NCI-H1105 (cell line): ENCODE data around the gene CYTL1.
"Not testable (repeated sequence)": the region's sequence is repeated elsewhere in the genome, so short reads cannot be mapped to it uniquely, and the experiment has no call there.

Experiments used
- DNase-seq: peaks from one replicate; lab custom pipeline; 2025; lab: John Stamatoyannopoulos, UW

Gene CYTL1

DNA sequence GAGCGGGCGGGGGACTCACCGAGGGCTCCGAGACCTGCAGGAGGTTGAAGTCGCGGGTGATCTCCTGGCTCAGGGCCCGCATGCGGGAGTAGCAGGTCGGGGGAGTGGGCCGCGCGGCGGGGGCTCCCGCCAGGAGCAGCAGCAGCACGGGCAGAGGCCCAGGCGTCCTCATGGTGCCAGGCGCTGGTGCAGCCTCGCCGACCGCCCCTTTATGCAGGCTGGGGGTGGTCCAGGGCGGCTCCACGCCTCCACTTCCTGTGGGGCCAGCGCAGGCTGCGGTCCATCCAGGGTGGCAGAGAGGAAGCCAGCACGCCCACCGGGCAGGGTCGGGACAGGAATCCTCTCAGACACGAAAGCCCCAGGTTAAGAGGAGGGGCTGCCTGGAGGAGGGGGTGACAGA is at the start of gene CYTL1:
Gene CYTL1, minus strand, starts transcription at position 185 of the 400 bp plus-strand sequence. Its CDS starts 13 bp downstream, at position 172.
- no peak for DNase-seq

DNA sequence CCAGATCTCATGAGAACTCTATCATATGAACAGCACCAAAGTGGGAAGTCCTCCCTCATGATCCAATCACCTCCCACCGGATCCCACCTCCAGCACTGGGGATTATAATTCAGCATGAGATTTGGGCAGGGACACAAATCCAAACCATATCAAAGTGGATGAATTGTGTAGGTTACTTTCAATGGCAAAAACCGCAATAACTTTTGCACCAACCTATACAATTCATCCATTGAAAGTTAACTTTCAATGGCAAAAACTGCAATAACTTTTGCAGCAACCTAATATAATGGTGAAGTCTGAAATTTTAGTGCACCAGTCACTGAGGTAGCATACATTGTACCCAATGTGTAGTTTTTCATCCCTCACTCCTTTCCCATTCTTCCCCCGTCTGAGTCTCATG is 48.6 kb upstream of the CYTL1 start:
- DNase-seq = no peak

DNA sequence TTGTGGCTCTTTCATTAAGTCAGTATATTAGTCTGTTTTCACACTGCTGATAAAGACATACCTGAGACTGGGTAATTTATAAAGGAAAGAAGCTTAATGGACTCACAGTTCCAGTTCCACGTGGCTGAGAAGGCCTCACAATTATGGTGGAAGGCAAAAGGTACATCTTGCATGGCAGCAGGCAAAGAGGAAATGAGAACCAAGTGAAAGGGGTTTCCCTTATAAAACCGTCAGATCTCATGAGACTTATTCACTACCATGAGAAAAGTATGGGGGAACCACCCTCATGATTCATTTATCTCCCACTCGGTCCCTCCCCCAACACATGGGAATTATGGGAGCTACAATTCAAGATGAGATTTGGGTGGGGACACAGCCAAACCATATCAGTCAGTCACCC is 47.7 kb upstream of the CYTL1 start:
- not testable (repeated sequence) for DNase-seq

- DNase-seq = no peak
These were observed 46.8 kb upstream of the CYTL1 start for GRCh38 chr4:5066101-5066500.

DNA sequence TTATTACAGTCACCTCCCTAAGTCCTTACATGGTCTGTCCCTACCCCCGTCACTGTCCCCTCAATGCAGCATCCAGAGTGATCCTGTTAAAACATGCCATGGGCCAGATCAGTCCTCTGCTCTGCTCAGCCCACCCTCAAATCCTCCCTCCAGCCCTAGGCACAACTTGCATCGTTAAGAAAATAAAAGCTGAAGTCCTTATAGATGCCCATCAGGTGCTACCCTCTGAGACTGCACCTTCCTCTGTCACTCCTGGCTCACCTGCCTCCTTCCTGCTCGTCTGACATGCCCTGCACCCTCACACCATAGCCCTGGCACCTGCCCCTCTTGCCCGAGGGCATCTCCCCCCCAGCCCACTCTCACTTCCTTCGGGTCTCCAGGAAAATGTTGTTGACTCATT is 36.2 kb upstream of the CYTL1 start:
- DNase-seq = no peak

DNA sequence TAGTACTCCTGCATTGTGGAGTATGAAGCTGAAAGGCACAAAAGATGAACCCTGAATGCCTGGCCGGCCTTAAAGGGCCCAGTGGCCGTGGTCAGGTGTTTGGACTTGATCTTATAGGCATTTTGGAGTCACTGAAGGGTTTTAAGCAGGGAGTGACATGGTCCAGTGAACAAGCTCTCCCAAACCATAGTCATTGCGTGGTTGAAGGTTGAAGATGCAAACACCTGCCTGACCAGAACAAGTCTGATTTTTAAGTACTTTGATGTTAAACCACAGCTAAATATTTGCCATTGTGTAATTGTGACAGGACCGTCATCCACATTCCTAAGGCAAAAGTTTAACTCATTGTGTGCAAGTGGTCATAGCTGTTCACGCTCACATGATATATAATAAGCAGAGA is 35.3 kb upstream of the CYTL1 start:
- no peak for DNase-seq

GRCh38 chr4:5052726-5053425 is 33.6 kb upstream of the CYTL1 start:
- no peak for DNase-seq

- no peak for DNase-seq
These were observed 33.0 kb upstream of the CYTL1 start for GRCh38 chr4:5052204-5052702.

DNA sequence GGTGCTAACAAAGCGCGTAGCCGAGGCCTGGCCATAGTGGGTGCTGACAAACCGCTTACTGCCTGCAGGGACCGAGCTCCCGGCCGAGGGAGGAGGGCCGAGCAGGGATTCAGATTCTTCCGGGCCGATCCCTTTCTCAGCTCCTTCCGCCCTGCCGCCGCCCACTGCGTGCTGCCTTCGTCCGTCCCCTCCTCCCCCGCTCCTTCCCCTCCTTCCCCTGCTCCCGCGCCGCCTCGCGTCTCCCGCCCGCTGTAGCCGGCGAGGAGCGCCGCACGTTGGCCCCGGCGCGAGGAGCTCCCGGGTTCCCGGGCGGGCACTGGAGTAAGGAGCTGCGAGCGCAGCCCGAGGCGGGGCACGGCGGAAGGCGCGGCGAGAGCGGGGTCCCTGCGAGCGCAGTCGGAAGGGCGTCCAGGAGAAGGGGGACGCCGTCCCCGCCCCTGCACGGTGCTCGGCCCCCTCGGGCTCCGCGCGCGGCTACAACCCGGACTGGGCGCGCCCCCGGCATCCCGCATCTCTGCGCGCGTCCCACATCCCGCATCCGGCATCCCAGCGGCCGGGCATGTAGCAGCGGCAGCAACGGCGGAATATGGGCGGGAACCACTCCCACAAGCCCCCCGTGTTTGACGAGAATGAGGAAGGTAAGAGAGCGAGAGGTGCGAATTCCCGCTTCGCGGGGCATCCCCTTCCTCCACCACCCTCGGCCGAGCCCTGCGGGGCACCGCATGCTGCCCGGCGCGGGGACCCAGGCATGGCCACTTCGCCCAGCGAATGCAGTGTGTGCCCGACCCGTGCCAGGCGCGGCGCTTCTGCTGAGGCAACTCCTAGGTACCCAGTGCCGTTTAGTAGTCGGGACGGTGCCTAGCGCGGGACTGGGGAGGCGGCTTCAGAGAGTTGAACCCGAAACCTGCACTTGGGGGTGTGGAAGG is 32.3 kb upstream of the CYTL1 start, which contains the start of gene STK32B:
Gene STK32B, plus strand, starts transcription at position 203 of the 926 bp plus-strand sequence.
- DNase-seq = no peak

DNA sequence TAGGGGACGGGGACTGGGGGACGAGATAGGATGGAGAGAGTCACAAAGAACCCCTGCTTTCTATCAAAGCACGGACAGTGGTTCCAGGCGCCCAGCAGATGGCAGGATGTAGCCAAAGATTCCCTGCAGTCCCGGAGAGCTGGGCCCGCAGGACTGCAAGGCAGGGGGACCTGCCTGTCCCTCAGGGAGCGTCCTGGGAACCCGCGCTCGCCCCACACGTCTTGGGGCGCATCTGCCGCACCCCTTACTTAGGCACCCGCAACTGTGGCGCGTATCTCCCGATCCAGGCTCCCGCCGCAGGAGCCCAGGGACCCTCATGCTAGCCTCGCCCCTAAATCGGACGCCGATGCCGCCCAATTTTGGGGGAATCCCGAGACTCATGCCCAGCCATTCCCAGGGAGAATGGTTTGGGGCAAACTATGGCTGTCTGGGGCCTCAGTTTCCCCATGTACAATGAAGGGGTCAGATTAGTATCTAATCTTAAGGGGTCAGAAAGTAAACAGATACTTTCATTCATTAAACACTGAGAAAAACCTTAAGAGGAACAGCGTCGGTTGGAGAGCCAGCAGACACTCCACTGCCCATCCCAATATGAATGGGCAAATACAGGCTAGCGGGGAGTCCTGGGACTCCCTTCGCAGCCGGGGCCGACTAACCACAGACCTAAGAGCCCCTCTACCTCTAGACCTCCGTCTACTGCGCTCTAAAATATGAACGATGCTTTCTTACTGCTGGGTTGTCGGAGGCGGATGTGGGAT is 31.4 kb upstream of the CYTL1 start:
- no peak for DNase-seq

GRCh38 chr4:5048721-5049120 is 29.5 kb upstream of the CYTL1 start:
- DNase-seq = no peak

DNA sequence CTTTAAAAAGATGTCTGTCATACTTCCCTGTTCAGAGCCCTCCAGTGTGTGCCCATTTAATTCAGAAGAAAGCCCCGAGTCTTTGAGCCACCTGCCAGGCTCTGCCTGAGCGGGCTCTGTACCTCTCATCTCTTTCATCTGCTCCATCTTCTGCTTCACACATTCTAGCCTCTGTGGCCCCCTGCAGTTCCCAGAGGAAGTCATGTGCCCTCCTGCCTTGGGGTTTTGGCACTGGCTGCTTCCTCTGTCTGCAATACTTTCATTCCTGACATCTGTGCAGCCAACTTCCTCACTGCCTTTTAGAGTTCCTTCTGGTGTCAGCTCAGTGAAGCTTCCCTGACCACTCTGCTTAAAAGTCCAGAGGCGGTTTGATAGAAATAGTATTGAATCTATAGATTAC is 25.8 kb upstream of the CYTL1 start:
- no peak for DNase-seq

- no peak for DNase-seq
These were observed 25.1 kb upstream of the CYTL1 start for GRCh38 chr4:5044341-5044740.

DNA sequence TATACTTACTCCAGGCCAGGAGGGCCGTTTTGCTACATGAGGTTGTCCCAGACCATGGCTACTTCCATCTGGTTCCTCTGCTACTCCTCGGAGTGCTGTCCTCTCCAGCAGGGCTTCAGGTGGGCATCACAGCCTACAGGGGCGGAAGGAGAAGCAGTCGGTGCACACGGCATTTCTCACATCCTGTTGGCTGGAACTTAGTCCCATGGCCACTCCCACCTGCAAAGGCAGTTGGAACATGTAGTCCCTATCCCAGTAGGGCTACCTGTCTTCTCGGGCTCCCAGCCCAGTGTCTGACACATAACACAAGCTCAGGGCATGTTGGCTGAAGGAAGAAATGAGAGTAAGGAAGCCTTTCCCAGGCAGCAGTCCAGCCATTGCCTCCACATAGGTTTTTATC is 24.3 kb upstream of the CYTL1 start:
- DNase-seq = no peak

- no peak for DNase-seq
These were observed 22.4 kb upstream of the CYTL1 start for GRCh38 chr4:5041699-5042098.

GRCh38 chr4:5040856-5041620 is 21.8 kb upstream of the CYTL1 start:
- DNase-seq = no peak

DNA sequence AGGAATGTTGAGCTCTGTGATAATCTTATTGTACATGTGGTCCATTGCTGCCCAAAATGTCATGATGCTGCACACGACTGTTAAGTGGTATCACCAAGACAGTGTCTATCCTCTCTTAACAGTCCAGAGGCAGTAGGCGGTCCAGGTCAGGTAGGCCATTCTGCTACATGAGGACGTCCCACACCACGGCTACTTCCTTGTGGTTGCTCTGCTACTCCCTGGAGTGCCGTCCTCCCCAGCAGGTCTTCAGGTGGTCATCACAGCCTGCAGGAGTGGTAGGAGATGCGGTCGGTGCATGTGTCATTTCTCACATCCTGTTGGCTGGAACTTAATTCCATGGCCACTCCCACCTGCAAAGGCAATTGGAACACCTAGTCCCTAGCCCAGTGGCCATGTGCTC is 20.5 kb upstream of the CYTL1 start:
- no peak for DNase-seq

DNA sequence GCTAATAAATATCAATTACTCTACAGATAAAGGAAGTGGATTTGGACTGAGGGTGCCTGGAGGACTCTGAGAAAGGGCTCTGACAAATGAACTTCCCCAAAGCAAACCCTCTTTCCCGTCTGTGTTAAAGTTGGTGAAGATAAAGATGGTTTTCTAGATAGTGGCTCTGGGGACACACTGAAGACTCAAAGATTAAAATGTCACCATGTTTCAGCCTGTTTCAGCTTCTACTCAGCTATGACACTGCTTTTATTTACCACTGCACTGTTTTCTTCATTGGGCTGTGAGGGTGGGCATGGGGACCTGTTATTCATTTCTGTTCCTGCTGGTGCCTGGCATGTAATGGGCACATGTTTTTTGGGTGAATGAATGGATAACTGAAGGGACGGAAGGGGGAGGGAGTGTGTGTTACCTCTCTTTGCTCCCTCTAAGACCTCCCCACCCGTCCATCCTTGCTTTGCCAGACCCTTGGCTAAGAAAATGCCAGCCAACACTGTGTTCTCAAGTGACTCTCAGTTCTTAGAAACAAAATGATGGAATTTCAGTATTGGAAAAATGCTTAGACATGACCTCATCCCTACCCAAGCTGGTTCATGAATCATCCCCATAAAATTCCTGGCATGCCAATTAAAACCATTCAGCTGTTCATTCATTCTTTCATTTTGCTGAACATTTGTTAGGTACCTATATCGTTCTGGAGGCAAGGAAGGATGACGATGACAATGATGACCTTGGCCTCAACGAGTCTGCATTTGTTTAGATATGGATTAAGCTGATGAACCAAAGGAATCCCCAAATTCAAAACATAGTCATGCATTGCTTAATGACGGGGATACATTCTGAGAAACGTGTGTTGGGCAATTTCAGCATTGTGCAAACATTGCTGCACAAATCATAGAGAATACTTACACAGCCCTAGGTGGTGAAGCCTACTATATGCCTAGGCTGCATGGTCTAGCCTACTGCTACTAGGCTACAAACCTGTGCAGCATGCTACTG is 18.6 kb upstream of the CYTL1 start:
- no peak for DNase-seq

DNA sequence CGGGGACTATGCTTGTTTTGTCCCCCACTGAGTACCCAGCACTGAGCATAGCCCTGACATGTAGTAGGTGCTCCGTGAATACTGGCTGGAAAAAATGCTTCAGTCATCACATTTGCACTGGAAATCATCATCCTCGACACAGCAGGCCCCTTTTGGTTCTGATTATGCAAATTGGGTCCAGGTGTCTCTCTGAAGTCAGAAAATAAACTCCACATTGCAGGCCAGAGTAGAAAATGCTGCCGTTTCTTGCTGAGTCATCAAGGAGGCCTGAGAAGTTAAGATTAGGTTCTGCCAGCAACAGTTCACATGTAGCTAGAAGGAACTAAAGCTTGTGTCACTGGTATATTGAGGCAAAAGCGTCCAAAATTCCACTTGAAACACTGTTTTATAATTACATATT is 17.0 kb upstream of the CYTL1 start:
- DNase-seq = no peak

DNA sequence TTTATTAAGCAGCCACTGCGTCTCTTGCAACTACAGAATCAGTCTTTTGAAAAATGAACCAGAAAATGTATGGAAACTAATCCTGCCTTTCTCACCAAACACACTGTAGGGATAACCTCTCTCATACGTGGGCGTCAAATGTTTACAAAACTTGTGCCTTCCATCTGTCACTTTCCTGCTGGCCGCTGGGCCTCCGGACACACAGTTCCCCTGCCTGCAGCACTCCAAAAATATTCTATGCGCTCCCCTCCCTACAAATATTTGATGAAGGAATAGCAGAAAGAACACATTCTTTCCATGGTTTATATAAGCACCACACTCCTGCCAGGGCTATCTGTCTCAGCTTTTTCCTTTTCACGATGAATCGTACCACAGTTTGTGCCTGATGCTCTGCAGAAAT is 14.9 kb upstream of the CYTL1 start:
- DNase-seq = no peak
